Cardiac muscle cell (in vitro differentiated cells and primary cell): Measurements from ENCODE around the gene AGBL3. TPM values are rescaled to one million over a fixed set of nuclear protein-coding genes. Genes with fewer than 3 reads are reported as not detected.

Experiments used
- DNase-seq, 2 donors: peaks; one replicate each; pipeline versions ENCODE4 v3.0.0 to v3.0.0-alpha.2; 2010 to 2017; ENCODE audit warnings: low read depth in 1 of 2, low spot score in 1 of 2
- H3K27ac ChIP-seq: fragments of 200-600 bp; sonication (generic); 2 replicates; pipeline ENCODE4 v1.5.1; 2016
- H3K27me3 ChIP-seq: fragments of 200-600 bp; sonication (generic); 2 replicates; pipeline ENCODE4 v1.6.0; 2016; ENCODE audit warnings: control low read depth
- H3K36me3 ChIP-seq: fragments of 200-600 bp; sonication (generic); 2 replicates; pipeline ENCODE4 v1.5.1; 2016; ENCODE audit warnings: control low read depth
- H3K4me1 ChIP-seq: fragments of 200-600 bp; sonication (generic); 2 replicates; pipeline ENCODE4 v1.8.1; 2017; ENCODE audit warnings: low read depth, mild to moderate bottlenecking, mixed run types
- H3K4me3 ChIP-seq: fragments of 200-600 bp; sonication (generic); 2 replicates; pipeline ENCODE4 v1.5.1; 2016; ENCODE audit warnings: mild to moderate bottlenecking
- H3K9me3 ChIP-seq: fragments of 200-600 bp; sonication (generic); 2 replicates; pipeline ENCODE4 v1.5.1; 2017; ENCODE audit warnings: low read depth, mild to moderate bottlenecking, control low read depth
- polyA plus RNA-seq: library from polyadenylated mRNA; unstranded; fragments of >200 nt; fragmentation: Nextera tagmentation; extraction: Ambion mirVana; gene quantifications from 2 replicates; pipeline ENCODE4 v1.2.1, GENCODE V29; 2016
- total RNA-seq: library from RNA; depleted of rRNA; stranded (reverse); fragments of >200 nt; gene quantifications from 2 replicates; pipeline ENCODE4 v1.2.3, GENCODE V29; 2016
- TF ChIP-seq, protein P1 (sequence below): IDR thresholded peaks from 2 replicates; pipeline ENCODE4 v1.5.1; 2012; ENCODE audit warnings: low read depth, mild to moderate bottlenecking, low read length

AGBL3 gene
- total and polyA plus RNA-seq, 2 experiments from 2014 or later: 1.7 to 3.8 TPM

GRCh38 chr7:135074096-135074495, 87.8 kb downstream of the AGBL3 start:
- Histone ChIP-seq H3K36me3 (no peaks in the 10 kb centered on the region), H3K9me3 (no peaks in the 10 kb centered on the region), H3K4me1 (no peaks in the 10 kb centered on the region), H3K4me3 (no peak overlapping the region), H3K27ac (no peak overlapping the region), H3K27me3 (no peaks in the 10 kb centered on the region)
- no peak for DNase-seq
- TF ChIP-seq, protein P1, sequence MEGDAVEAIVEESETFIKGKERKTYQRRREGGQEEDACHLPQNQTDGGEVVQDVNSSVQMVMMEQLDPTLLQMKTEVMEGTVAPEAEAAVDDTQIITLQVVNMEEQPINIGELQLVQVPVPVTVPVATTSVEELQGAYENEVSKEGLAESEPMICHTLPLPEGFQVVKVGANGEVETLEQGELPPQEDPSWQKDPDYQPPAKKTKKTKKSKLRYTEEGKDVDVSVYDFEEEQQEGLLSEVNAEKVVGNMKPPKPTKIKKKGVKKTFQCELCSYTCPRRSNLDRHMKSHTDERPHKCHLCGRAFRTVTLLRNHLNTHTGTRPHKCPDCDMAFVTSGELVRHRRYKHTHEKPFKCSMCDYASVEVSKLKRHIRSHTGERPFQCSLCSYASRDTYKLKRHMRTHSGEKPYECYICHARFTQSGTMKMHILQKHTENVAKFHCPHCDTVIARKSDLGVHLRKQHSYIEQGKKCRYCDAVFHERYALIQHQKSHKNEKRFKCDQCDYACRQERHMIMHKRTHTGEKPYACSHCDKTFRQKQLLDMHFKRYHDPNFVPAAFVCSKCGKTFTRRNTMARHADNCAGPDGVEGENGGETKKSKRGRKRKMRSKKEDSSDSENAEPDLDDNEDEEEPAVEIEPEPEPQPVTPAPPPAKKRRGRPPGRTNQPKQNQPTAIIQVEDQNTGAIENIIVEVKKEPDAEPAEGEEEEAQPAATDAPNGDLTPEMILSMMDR: no peak

DNA sequence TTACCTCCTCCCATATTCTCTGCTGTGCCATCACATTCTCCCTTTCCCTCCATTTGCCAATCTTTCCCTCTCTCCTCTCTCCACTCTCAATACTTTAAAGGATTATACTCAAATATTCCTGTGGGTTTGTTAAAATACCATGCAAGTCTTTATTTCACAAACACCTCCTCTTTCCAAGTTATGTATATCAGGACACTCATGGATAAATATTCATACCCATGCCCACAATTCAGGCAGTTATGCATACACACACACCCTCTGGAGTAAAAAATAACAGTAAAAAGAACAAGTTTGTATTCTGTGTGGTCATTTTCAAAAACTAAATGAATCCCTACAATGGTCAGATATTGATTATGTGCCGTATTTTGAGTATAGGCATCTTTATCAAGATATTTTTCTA, 88.2 kb downstream of the AGBL3 start:
- H3K9me3 ChIP-seq: no peaks in the 10 kb centered on the region
- no peaks in the 10 kb centered on the region for H3K27me3 ChIP-seq
- TF ChIP-seq, protein P1: no peak
- H3K4me1 ChIP-seq: no peaks in the 10 kb centered on the region
- H3K36me3 ChIP-seq: no peaks in the 10 kb centered on the region
- no peak overlapping the region for H3K27ac ChIP-seq
- no peak for DNase-seq
- H3K4me3 ChIP-seq: no peak overlapping the region

DNA sequence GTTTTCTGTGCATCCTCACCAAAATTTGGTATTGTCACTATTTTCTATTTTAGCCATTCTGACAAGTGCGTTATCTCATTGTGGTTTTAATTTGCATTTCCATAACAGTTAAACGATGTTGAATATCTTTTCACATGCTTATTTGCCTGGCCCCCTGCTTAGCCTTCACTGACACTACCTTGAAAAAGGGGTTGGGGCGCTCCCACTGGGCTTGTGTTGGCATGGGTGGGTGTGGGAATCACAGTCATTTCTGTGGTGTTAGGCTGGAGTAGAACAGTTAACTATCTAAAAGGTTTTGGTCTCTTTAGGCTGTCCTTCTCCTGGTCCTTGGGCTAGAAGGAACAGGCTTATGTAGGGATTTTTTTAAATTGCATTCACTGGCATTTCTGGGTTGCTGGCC, 89.4 kb downstream of the AGBL3 start:
- Histone ChIP-seq H3K4me1 (no peaks in the 10 kb centered on the region), H3K27me3 (no peaks in the 10 kb centered on the region), H3K36me3 (no peaks in the 10 kb centered on the region), H3K9me3 (no peaks in the 10 kb centered on the region), H3K4me3 (no peak overlapping the region), H3K27ac (no peak overlapping the region)
- DNase-seq: no peak
- TF ChIP-seq, protein P1: no peak

DNA sequence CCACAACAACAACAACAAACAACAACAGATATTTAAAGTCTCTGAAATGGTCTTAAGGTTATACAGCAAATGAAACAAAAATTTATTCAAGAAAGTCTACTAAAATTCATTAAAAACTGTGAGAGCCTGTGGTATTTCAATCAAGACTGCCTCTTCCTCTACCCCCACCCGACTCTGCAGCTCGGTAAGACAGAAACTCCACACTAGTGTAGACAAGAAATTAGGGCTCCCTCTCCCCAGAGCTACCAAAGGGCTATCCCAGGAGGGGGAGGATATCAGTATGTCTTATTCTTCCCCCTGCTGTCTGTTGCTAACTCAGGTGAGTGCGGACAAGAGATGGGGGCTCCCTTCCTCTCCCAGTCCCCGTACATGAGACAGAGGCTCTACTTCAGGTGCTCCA, 90.6 kb downstream of the AGBL3 start:
- TF ChIP-seq, protein P1: no peak
- no peaks in the 10 kb centered on the region for H3K4me1 ChIP-seq
- H3K27me3 ChIP-seq: no peaks in the 10 kb centered on the region
- H3K9me3 ChIP-seq: no peaks in the 10 kb centered on the region
- H3K4me3 ChIP-seq: no peak overlapping the region
- no peaks in the 10 kb centered on the region for H3K36me3 ChIP-seq
- no peak overlapping the region for H3K27ac ChIP-seq
- no peak for DNase-seq

- H3K4me1 ChIP-seq: no peaks in the 10 kb centered on the region
- no peaks in the 10 kb centered on the region for H3K9me3 ChIP-seq
- TF ChIP-seq, protein P1: no peak
- H3K36me3 ChIP-seq: no peaks in the 10 kb centered on the region
- H3K27me3 ChIP-seq: no peaks in the 10 kb centered on the region
- no peak overlapping the region for H3K4me3 ChIP-seq
- no peak overlapping the region for H3K27ac ChIP-seq
- no peak for DNase-seq
These were observed 91.3 kb downstream of the AGBL3 start for GRCh38 chr7:135077642-135078041.

GRCh38 chr7:135078051-135078450, 91.7 kb downstream of the AGBL3 start:
- TF ChIP-seq, protein P1: no peak
- Histone ChIP-seq H3K4me1 (no peaks in the 10 kb centered on the region), H3K27ac (no peak overlapping the region), H3K36me3 (no peaks in the 10 kb centered on the region), H3K27me3 (no peaks in the 10 kb centered on the region), H3K4me3 (no peak overlapping the region), H3K9me3 (no peaks in the 10 kb centered on the region)
- no peak for DNase-seq
